ENCODE measurements around the gene HBP1. TPM values are rescaled to one million over a fixed set of nuclear protein-coding genes. Genes with fewer than 3 reads are reported as not detected.

Gene HBP1
- total RNA-seq, 2 donors from 2014 or later: 30.3 to 48.8 TPM

DNA sequence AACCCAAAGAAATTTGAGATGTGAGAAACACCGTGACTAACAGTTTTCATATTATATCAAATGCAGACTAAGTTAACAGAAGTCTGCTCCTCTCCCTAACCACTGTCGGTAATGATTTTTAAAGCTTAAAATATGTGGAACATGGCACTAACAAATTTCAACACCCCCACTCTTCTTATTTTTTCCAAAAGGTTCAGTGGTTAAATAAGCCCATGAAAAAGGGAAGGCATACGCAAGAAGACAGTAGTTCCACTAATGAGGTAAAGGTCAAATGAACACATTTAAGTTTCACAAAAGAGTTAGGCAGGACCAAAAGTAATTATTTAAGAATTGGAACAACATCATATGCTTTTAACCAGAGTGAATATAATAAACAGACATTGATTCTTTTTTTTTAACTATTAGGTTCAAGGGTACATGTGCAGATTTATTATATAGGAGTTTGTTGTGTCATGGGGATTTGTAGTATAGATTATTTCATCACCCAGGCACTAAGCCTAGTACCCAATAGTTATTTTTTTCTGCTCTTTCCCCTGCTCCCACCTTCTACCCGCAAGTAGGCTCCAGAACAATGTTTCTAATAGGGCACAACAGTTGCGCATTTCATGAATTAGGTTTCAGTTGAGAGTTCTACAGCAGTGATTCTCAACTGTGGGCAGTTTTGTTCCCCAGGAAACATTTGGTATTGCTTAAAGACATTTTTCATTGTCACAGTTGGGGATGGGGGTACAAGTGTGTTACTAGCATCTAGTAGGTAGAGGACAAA, 79.9 kb downstream of the HBP1 start:
- Histone ChIP-seq H3K36me3 (replicated peaks in 1 of 2; ENCODE audit: insufficient read depth in 1 of 2, low read depth in 2 of 2) (no peaks in the 10 kb centered on the region), H3K27ac (no peak overlapping the region), H3K27me3 (no peaks in the 10 kb centered on the region), H3K9me3 (no peaks in the 10 kb centered on the region), H3K4me3 (no peak overlapping the region), H3K4me1 (no peaks in the 10 kb centered on the region)
- TF ChIP-seq POLR2A (IDR thresholded peaks at IDR 0.05): no peak
- TF ChIP-seq, protein P1, sequence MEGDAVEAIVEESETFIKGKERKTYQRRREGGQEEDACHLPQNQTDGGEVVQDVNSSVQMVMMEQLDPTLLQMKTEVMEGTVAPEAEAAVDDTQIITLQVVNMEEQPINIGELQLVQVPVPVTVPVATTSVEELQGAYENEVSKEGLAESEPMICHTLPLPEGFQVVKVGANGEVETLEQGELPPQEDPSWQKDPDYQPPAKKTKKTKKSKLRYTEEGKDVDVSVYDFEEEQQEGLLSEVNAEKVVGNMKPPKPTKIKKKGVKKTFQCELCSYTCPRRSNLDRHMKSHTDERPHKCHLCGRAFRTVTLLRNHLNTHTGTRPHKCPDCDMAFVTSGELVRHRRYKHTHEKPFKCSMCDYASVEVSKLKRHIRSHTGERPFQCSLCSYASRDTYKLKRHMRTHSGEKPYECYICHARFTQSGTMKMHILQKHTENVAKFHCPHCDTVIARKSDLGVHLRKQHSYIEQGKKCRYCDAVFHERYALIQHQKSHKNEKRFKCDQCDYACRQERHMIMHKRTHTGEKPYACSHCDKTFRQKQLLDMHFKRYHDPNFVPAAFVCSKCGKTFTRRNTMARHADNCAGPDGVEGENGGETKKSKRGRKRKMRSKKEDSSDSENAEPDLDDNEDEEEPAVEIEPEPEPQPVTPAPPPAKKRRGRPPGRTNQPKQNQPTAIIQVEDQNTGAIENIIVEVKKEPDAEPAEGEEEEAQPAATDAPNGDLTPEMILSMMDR (IDR thresholded peaks at IDR 0.05): no peak
- DNase-seq (no peak), ATAC-seq (no peak)
- intact Hi-C loops (cut with DNase I): no loop called here
- 83 to 97% methylated on average over 5 of the region's 5 CpGs for WGBS, 2 donors

GRCh38 chr7:107251963-107252362, 83.2 kb downstream of the HBP1 start:
- no peaks in the 10 kb centered on the region for H3K36me3 ChIP-seq (replicated peaks in 1 of 2; ENCODE audit: insufficient read depth in 1 of 2, low read depth in 2 of 2)
- no peak overlapping the region for H3K27ac ChIP-seq
- TF ChIP-seq, protein P1 (IDR thresholded peaks at IDR 0.05): no peak
- no peak for TF ChIP-seq POLR2A (IDR thresholded peaks at IDR 0.05)
- no peak overlapping the region for H3K4me3 ChIP-seq
- no peak for DNase-seq
- WGBS, 2 donors: 74 to 85% methylated on average over 3 of the region's 3 CpGs
- no peaks in the 10 kb centered on the region for H3K27me3 ChIP-seq
- intact Hi-C loops (cut with DNase I): no loop called here
- no peak for ATAC-seq
- no peaks in the 10 kb centered on the region for H3K9me3 ChIP-seq
- H3K4me1 ChIP-seq: no peaks in the 10 kb centered on the region

Other genes starting within 250 kb of the HBP1 start
- 10 to 100 TPM; 10.6 to 44.2 TPM for gene PRKAR2B, start 124.3 kb upstream of the HBP1 start, total RNA-seq

Data from body of pancreas (tissue), 4 donors.